Erythroblast (primary cell): Measurements from ENCODE around the gene LRRC3B.
"Not testable (repeated sequence)": the region's sequence is repeated elsewhere in the genome, so short reads cannot be mapped to it uniquely, and the experiment has no call there.

ENCODE experiments used
- DNase-seq, 2 experiments: peaks; one replicate each; lab custom pipeline; 2025; lab: John Stamatoyannopoulos, UW
- GATA1 ChIP-seq: IDR thresholded peaks from 2 replicates; pipeline ENCODE4 v1.6.1; 2011; ENCODE audit warnings: low read depth, mild to moderate bottlenecking, control low read depth, low read length, moderate library complexity
- POLR2A ChIP-seq: IDR thresholded peaks from 2 replicates; pipeline ENCODE4 v1.6.1; 2011; ENCODE audit warnings: mild to moderate bottlenecking, low read length

The LRRC3B gene, protein sequence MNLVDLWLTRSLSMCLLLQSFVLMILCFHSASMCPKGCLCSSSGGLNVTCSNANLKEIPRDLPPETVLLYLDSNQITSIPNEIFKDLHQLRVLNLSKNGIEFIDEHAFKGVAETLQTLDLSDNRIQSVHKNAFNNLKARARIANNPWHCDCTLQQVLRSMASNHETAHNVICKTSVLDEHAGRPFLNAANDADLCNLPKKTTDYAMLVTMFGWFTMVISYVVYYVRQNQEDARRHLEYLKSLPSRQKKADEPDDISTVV

GRCh38 chr3:26622621-26623418 is at the start of gene LRRC3B:
LRRC3B (plus strand) TSS chr3:26622772; CDS start chr3:26709673, 86,901 bp downstream.
- DNase-seq = no peak
- TF ChIP-seq POLR2A (no peak), GATA1 (no peak)

- no peak for DNase-seq
- no peak for TF ChIP-seq GATA1
- no peak for TF ChIP-seq POLR2A
Measured at GRCh38 chr3:26574766-26575165, 47.8 kb upstream of the LRRC3B start.

DNA sequence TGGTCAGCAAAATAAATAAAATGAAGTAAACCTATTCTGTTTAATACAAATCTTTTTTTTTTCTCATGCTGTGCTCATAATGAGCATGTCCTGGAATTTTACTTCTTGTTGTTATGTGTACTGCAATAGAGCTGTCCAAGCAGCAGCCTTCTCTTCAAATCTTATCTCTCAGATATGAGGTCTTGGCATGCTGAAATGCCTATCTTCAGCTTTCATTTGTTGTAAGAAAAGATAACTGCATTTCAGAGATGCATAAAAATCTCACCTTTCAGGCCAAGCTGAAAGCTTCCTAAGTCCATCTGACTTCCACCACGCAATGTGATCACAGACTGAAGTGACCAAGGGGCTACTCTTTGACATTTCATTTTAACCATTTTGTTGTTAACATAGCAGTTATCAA is 43.5 kb upstream of the LRRC3B start:
- no peak for DNase-seq
- TF ChIP-seq GATA1 (no peak), POLR2A (no peak)

GRCh38 chr3:26587571-26587970 is 35.0 kb upstream of the LRRC3B start:
- TF ChIP-seq GATA1 = no peak
- no peak for TF ChIP-seq POLR2A
- no peak for DNase-seq

DNA sequence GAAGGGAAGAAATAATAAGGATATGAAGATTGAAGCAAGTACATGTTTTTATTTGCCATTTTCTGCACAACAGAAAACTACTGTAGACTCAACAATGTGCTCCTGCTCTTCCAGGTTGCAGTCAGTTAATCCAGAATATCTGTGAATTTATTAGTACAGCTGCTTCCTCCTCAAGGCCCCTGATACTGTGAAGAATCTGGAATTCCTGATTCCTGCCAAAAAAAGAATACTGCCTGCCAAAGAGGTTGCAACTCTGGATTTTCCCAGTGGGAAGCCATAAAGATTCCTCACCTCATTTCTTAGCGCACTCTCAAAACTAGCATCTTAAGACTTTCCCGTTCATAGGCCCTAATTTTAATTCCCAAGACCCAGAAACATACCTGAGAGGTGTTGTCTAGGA is 33.6 kb upstream of the LRRC3B start:
- no peak for DNase-seq
- TF ChIP-seq POLR2A (no peak), GATA1 (no peak)

- no peak for TF ChIP-seq GATA1
- TF ChIP-seq POLR2A = no peak
Measured at GRCh38 chr3:26589678-26590077, 32.9 kb upstream of the LRRC3B start.

GRCh38 chr3:26590919-26591484 is 31.6 kb upstream of the LRRC3B start:
- no peak for DNase-seq
- TF ChIP-seq POLR2A (no peak), GATA1 (no peak)

More at GRCh38 chr3:26589678-26590077, 32.9 kb upstream of the LRRC3B start:
- no peak for DNase-seq

- TF ChIP-seq GATA1 (no peak), POLR2A (no peak)
- no peak for DNase-seq
Measured at GRCh38 chr3:26591926-26592325, 30.6 kb upstream of the LRRC3B start.

GRCh38 chr3:26592451-26592850 is 30.1 kb upstream of the LRRC3B start:
- TF ChIP-seq GATA1 (no peak), POLR2A (no peak)

GRCh38 chr3:26596335-26596734 is 26.2 kb upstream of the LRRC3B start:
- DNase-seq = peak in 1 of 2 experiments; percentile 1
- TF ChIP-seq POLR2A (no peak), GATA1 (no peak)

More at GRCh38 chr3:26592451-26592850, 30.1 kb upstream of the LRRC3B start:
- no peak for DNase-seq

DNA sequence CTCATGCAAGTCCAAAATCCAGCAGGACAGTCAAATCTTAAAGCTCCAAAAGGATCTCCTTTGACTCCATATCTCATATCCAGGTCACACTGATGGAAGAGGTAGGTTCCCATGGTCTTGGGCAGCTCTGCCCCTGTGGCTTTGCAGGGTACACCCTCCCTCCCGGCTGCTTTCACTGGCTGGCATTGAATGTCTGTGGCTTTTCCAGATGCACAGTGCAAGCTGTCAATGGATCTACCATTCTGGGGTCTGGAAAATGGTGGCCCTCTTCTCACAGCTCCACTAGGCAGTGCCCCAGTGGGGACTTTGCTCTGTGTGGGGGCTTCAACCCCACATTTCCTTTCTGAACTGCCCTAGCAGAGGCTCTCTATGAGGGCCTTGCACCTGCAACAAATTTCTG is 19.3 kb upstream of the LRRC3B start:
- not testable (repeated sequence) for DNase-seq

- DNase-seq = not testable (repeated sequence)
Measured at GRCh38 chr3:26603771-26604170, 18.8 kb upstream of the LRRC3B start.

GRCh38 chr3:26614006-26614685 is 8.4 kb upstream of the LRRC3B start:
- no peak for DNase-seq
- no peak for TF ChIP-seq GATA1

- DNase-seq = no peak
- no peak for TF ChIP-seq POLR2A
- TF ChIP-seq GATA1 = no peak
Measured at GRCh38 chr3:26621176-26621575, 1.4 kb upstream of the LRRC3B start.
